PC-3 (cell line): ENCODE data around the gene RNU5B-1. TPM values are rescaled to one million over a fixed set of nuclear protein-coding genes. Genes with fewer than 3 reads are reported as not detected.

Experiments
- ATAC-seq: fragments of 200-7000 bp; cut with Tn5 transposase; 2 replicates; pipeline ENCODE4 v1.9.1; 2020; ENCODE audit warnings: mild to moderate bottlenecking, moderate library complexity
- BruUV-seq: library from RNA; stranded (reverse); fragments of 400-500 nt; replicated peaks from 2 replicates; lab custom pipeline; 2021; lab: Mats Ljungman, UMichigan
- CTCF ChIA-PET: fragments of 300-600 bp; sonication (Branson Sonifier 250); formaldehyde crosslinking; loops from one replicate; lab custom pipeline; 2022; ENCODE audit warnings: antibody characterized with exemption; lab: Charles Lee
- POLR2A ChIA-PET: fragments of 300-600 bp; sonication (Branson Sonifier 250); formaldehyde crosslinking; loops from one replicate; lab custom pipeline; 2022; ENCODE audit warnings: antibody characterized with exemption; ENCODE audit not compliant: unreplicated experiment; lab: Charles Lee
- DNase-seq: peaks from one replicate; pipeline ENCODE4 v3.0.0-alpha.2; 2015
- H2AFZ ChIP-seq: fragments of 300-600 bp; sonication (generic); 2 replicates; pipeline ENCODE4 v1.6.0; 2016; ENCODE audit warnings: antibody characterized with exemption, low read length
- H3F3A ChIP-seq: fragments of 300-600 bp; sonication (generic); one replicate; pipeline ENCODE4 v1.6.0; 2017; ENCODE audit warnings: antibody characterized with exemption, low read length, control low read depth, mild to moderate bottlenecking; ENCODE audit not compliant: unreplicated experiment
- H3K27ac ChIP-seq: fragments of 300-600 bp; sonication (generic); 2 replicates; pipeline ENCODE4 v1.5.1; 2016; ENCODE audit warnings: mild to moderate bottlenecking, low read length
- H3K27me3 ChIP-seq: fragments of 300-600 bp; sonication (generic); 2 replicates; pipeline ENCODE4 v1.6.1; 2016; ENCODE audit warnings: low read length, mixed read lengths
- H3K36me3 ChIP-seq: fragments of 300-600 bp; sonication (generic); 2 replicates; pipeline ENCODE4 v1.6.1; 2016; ENCODE audit warnings: low read depth, mixed run types, low read length, mixed read lengths
- H3K4me1 ChIP-seq: fragments of 300-600 bp; sonication (generic); 2 replicates; pipeline ENCODE4 v1.5.1; 2016; ENCODE audit warnings: low read length; ENCODE audit not compliant: insufficient read depth
- H3K4me2 ChIP-seq: fragments of 300-600 bp; sonication (generic); 2 replicates; pipeline ENCODE4 v1.6.0; 2016; ENCODE audit warnings: low read length
- H3K4me3 ChIP-seq: fragments of 300-600 bp; sonication (generic); 2 replicates; pipeline ENCODE4 v1.5.1; 2016; ENCODE audit warnings: mild to moderate bottlenecking, low read length, mixed read lengths
- H3K79me2 ChIP-seq: fragments of 300-600 bp; sonication (generic); 2 replicates; pipeline ENCODE4 v1.6.1; 2017; ENCODE audit warnings: low read length, mixed read lengths
- H3K9ac ChIP-seq: fragments of 300-600 bp; sonication (generic); 2 replicates; pipeline ENCODE4 v1.6.0; 2016; ENCODE audit warnings: mild to moderate bottlenecking, low read length
- H3K9me2 ChIP-seq: fragments of 300-600 bp; sonication (generic); replicated peaks from 2 replicates; pipeline ENCODE4 v1.6.1; 2016; ENCODE audit warnings: mixed run types, low read length, mixed read lengths
- H3K9me3 ChIP-seq: fragments of 300-600 bp; sonication (generic); 2 replicates; pipeline ENCODE4 v1.6.1; 2016; ENCODE audit warnings: low read length, mixed read lengths
- H4K20me1 ChIP-seq: fragments of 300-600 bp; sonication (generic); 2 replicates; pipeline ENCODE4 v1.6.1; 2016; ENCODE audit warnings: low read length, mixed read lengths
- EZH2 ChIP-seq: fragments of 300-600 bp; sonication (generic); IDR thresholded peaks from one replicate; pipeline ENCODE4 v1.6.1; 2017; ENCODE audit warnings: antibody characterized with exemption, mild to moderate bottlenecking, low read length; ENCODE audit not compliant: unreplicated experiment
- EZH2phosphoT487 ChIP-seq: fragments of 300-600 bp; sonication (generic); IDR thresholded peaks from 2 replicates; pipeline ENCODE4 v1.6.1; 2018; ENCODE audit warnings: mild to moderate bottlenecking, antibody characterized with exemption, low read length, borderline replicate concordance
- intact Hi-C: fragments of 100-400 bp; cut with micrococcal nuclease; formaldehyde crosslinking; loops from 2 replicates; pipeline ENCODE4 v1.9.0; 2023
- total RNA-seq: library from RNA; depleted of rRNA; stranded (reverse); fragments of >200 nt; gene quantifications from 2 replicates; pipeline ENCODE4 v1.2.3, GENCODE V29; 2014
- TF ChIP-seq, protein P1 (sequence below): fragments of 300-600 bp; sonication (generic); conservative IDR thresholded peaks from 2 replicates; pipeline ENCODE4 v1.5.1; 2017; ENCODE audit warnings: antibody characterized with exemption, low read depth, mild to moderate bottlenecking, low read length

RNU5B-1 gene
- total RNA-seq, 1 experiment from 2014 or later: not detected

DNA sequence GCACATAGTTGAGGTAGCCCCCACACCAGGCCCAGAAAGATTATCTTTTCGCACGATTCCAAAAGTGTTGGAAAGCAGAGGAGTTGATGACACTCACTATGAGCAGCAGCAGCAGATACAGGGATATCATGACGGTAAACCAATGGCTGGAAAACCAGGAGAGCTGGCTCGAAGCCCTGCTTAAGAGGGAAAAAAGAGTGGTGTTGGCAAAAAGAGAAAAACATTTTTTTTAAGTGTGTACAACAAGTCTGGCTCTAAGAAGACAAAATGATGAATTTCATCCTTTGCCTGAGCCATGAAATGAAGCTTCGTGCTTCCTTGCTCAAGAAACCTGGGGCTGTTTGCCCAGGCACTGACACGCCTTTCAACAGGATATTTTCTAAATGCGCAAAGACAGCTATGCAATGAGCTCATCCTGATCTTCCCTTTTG, 45.1 kb upstream of the RNU5B-1 start:
- Histone ChIP-seq H3K4me1 (no peaks in the 10 kb centered on the region), H3K4me3 (no peak overlapping the region), H3K79me2 (no peaks in the 10 kb centered on the region), H3K27me3 (no peaks in the 10 kb centered on the region), H4K20me1 (no peaks in the 10 kb centered on the region), H3K9me2 (no peaks in the 10 kb centered on the region), H3K9ac (no peak overlapping the region), H3K36me3 (no peaks in the 10 kb centered on the region), H3K4me2 (no peak overlapping the region), H2AFZ (no peak overlapping the region), H3F3A (no peaks in the 10 kb centered on the region), H3K9me3 (no peaks in the 10 kb centered on the region), H3K27ac (no peak overlapping the region)
- no TSS peak for BruUV-seq
- no peak for ATAC-seq
- CTCF ChIA-PET: no interaction called here
- TF ChIP-seq, protein P1, sequence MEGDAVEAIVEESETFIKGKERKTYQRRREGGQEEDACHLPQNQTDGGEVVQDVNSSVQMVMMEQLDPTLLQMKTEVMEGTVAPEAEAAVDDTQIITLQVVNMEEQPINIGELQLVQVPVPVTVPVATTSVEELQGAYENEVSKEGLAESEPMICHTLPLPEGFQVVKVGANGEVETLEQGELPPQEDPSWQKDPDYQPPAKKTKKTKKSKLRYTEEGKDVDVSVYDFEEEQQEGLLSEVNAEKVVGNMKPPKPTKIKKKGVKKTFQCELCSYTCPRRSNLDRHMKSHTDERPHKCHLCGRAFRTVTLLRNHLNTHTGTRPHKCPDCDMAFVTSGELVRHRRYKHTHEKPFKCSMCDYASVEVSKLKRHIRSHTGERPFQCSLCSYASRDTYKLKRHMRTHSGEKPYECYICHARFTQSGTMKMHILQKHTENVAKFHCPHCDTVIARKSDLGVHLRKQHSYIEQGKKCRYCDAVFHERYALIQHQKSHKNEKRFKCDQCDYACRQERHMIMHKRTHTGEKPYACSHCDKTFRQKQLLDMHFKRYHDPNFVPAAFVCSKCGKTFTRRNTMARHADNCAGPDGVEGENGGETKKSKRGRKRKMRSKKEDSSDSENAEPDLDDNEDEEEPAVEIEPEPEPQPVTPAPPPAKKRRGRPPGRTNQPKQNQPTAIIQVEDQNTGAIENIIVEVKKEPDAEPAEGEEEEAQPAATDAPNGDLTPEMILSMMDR: no peak
- TF ChIP-seq EZH2phosphoT487 (no peak), EZH2 (no peak)
- intact Hi-C loops: no loop called here
- POLR2A ChIA-PET: no interaction called here
- DNase-seq: no peak

DNA sequence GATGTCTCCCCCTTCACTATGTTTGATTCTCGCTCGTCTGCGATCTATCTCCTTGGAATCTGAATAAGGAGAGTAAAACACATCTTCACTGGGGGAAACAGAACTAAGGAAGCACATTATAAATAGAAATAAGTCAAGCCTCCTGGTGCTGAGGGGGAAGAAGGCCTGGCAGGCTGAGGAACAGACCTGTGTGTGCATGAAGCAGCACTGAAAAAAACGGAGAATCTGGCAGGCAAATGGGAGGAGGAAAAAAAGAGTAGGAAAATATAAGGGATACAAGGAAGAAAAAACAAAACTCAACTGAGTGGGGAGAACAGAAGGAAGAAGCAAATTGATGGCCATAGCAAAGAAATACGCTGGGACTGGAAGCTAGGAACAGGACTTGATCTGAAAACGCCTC, 43.5 kb upstream of the RNU5B-1 start:
- ChIA-PET CTCF (no interaction called here), POLR2A (no interaction called here)
- TF ChIP-seq EZH2: no peak
- TF ChIP-seq, protein P1: no peak
- no peak for TF ChIP-seq EZH2phosphoT487
- ATAC-seq (no peak), DNase-seq (no peak)
- no peaks in the 10 kb centered on the region for H4K20me1 ChIP-seq
- no peaks in the 10 kb centered on the region for H3F3A ChIP-seq
- no peak overlapping the region for H3K27ac ChIP-seq
- H3K4me2 ChIP-seq: no peak overlapping the region
- intact Hi-C loops: no loop called here
- H3K4me3 ChIP-seq: no peak overlapping the region
- no peak overlapping the region for H3K9ac ChIP-seq
- H3K9me3 ChIP-seq: no peaks in the 10 kb centered on the region
- H3K27me3 ChIP-seq: no peaks in the 10 kb centered on the region
- no TSS peak for BruUV-seq
- no peaks in the 10 kb centered on the region for H3K9me2 ChIP-seq
- no peaks in the 10 kb centered on the region for H3K36me3 ChIP-seq
- no peaks in the 10 kb centered on the region for H3K4me1 ChIP-seq
- no peak overlapping the region for H2AFZ ChIP-seq
- no peaks in the 10 kb centered on the region for H3K79me2 ChIP-seq

DNA sequence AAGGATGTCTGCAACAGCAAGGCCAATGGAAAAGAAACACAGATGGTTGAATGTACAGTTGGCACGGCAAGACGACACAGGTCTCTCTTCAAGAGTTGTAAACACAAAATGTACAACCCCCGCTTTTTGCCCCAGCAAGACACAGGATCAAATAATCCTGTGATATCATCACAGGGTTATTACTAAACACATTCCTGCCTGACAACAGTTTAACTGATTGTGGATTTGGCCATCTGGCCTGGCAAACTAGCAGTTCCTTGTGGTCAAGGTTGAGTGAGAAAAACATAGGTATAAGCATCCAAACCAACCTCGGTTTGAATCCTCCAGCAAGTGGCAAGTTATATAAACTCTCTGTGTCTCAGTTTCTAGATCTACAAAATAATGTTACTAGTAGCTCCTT, 41.2 kb upstream of the RNU5B-1 start:
- no TSS peak for BruUV-seq
- Histone ChIP-seq H3K9ac (no peak overlapping the region), H3K79me2 (no peaks in the 10 kb centered on the region), H3K9me3 (no peaks in the 10 kb centered on the region), H3K4me2 (no peak overlapping the region), H3K27me3 (no peaks in the 10 kb centered on the region), H2AFZ (no peak overlapping the region), H3K36me3 (no peaks in the 10 kb centered on the region), H3K27ac (no peak overlapping the region), H4K20me1 (no peaks in the 10 kb centered on the region), H3K4me1 (no peaks in the 10 kb centered on the region), H3K9me2 (no peaks in the 10 kb centered on the region), H3F3A (no peaks in the 10 kb centered on the region), H3K4me3 (no peak overlapping the region)
- ChIA-PET POLR2A (no interaction called here), CTCF (no interaction called here)
- DNase-seq: no peak
- intact Hi-C loops: no loop called here
- no peak for ATAC-seq
- no peak for TF ChIP-seq EZH2
